Umbilical cord (tissue), 1 donor: ENCODE results near the gene OR1S1. TPM values are rescaled to one million over a fixed set of nuclear protein-coding genes. Genes with fewer than 3 reads are reported as not detected.

Source experiments
- total RNA-seq: library from RNA; depleted of rRNA; stranded (reverse); fragments of >200 nt; gene quantifications from one replicate; pipeline ENCODE4 v1.2.3, GENCODE V29; 2014; ENCODE audit warnings: low replicate concordance; ENCODE audit not compliant: insufficient read depth

The OR1S1 gene
- total RNA-seq, 1 donor from 2014 or later: not detected

Other genes with a start within 250 kb of the OR1S1 start
- gene OR9Q1, start 188.8 kb upstream of the OR1S1 start, total RNA-seq: 0.24 TPM
- gene OR6Q1, start 181.8 kb upstream of the OR1S1 start, total RNA-seq: 0.72 TPM
- 1.4 TPM for gene OR9I1, start 87.2 kb upstream of the OR1S1 start, total RNA-seq
- 0.96 TPM for gene OR9Q2, start 23.6 kb upstream of the OR1S1 start, total RNA-seq
- not detected for gene OR1S2, start 8.6 kb upstream of the OR1S1 start, total RNA-seq
- gene OR10Q1, start 16.2 kb downstream of the OR1S1 start, total RNA-seq: 0.72 TPM
- not detected for gene OR10W1, start 55.5 kb downstream of the OR1S1 start, total RNA-seq
- gene OR5B17, start 146.3 kb downstream of the OR1S1 start, total RNA-seq: 1.4 TPM
- not detected for gene OR5B3, start 194.2 kb downstream of the OR1S1 start, total RNA-seq
- 3.9 TPM for gene OR5B2, start 215.4 kb downstream of the OR1S1 start, total RNA-seq
- 1.4 TPM for gene OR5B12, start 229.5 kb downstream of the OR1S1 start, total RNA-seq